GM12874 (cell line): ENCODE results near the gene TCF7L2.

Experiments used
- TF ChIP-seq, protein P1 (sequence below): IDR thresholded peaks from 2 replicates; pipeline ENCODE4 v1.5.1; 2011; ENCODE audit warnings: low read depth, mild to moderate bottlenecking, control low read depth, low read length, moderate library complexity; ENCODE audit not compliant: insufficient read depth

The TCF7L2 gene

GRCh38 chr10:113007343-113007771, 57.3 kb downstream of the TCF7L2 start:
- TF ChIP-seq, protein P1, sequence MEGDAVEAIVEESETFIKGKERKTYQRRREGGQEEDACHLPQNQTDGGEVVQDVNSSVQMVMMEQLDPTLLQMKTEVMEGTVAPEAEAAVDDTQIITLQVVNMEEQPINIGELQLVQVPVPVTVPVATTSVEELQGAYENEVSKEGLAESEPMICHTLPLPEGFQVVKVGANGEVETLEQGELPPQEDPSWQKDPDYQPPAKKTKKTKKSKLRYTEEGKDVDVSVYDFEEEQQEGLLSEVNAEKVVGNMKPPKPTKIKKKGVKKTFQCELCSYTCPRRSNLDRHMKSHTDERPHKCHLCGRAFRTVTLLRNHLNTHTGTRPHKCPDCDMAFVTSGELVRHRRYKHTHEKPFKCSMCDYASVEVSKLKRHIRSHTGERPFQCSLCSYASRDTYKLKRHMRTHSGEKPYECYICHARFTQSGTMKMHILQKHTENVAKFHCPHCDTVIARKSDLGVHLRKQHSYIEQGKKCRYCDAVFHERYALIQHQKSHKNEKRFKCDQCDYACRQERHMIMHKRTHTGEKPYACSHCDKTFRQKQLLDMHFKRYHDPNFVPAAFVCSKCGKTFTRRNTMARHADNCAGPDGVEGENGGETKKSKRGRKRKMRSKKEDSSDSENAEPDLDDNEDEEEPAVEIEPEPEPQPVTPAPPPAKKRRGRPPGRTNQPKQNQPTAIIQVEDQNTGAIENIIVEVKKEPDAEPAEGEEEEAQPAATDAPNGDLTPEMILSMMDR: no peak

DNA sequence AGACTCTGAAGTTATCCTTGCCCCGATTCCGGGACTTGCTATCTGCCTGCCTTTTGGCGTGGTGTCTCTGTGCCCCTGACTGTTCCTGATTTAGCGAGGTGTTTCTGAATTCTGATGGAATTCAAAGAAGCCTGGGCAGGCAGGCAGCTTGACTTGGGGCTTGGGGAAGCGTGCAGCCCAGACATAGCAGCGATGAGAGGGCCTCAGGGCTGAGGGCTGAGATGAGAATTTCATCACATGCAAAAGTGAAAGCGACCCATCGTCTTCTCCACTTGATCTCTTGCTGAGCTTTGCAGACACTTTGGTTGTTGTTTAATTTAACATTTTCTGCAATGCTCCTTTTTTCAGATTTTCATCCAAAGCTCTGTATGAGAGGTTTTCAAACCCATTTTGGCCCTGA, 57.8 kb downstream of the TCF7L2 start:
- TF ChIP-seq, protein P1: no peak

GRCh38 chr10:113011592-113012374, 61.7 kb downstream of the TCF7L2 start:
- TF ChIP-seq, protein P1: no peak

GRCh38 chr10:113015201-113015600, 65.2 kb downstream of the TCF7L2 start:
- TF ChIP-seq, protein P1: no peak

DNA sequence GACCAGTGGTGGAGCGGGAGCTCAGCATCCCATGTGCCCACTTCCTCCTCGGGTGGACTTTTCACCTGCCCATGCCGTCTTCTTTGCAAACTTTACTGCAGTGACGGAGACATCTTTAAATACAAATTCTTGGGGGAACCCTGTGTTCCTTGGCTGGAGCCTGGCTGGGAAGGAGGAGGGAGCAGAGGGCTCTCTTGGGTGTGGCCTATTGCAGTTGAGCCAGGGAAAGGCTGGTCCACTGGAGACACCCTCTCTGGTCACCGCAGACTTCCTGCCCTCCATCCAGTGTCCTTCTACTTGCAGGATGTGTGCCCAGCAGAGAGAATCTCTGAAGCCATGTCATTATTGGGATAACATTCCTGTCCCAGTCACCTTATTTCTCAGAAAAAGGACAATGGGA, 67.3 kb downstream of the TCF7L2 start:
- TF ChIP-seq, protein P1: no peak

- TF ChIP-seq, protein P1: no peak
Measured at GRCh38 chr10:113018034-113018433, 68.0 kb downstream of the TCF7L2 start.

GRCh38 chr10:113019096-113019495, 69.0 kb downstream of the TCF7L2 start:
- TF ChIP-seq, protein P1: no peak
